SK-N-SH (cell line): Measurements from ENCODE around the gene CELF2. TPM values are rescaled to one million over a fixed set of nuclear protein-coding genes. Genes with fewer than 3 reads are reported as not detected.

Experiments
- CTCF ChIA-PET: fragments of 300-600, 350-600 bp; formaldehyde crosslinking; extraction: SDS; loops from one replicate; lab custom pipeline; 2021; lab: Yijun Ruan, JAX
- POLR2A ChIA-PET: fragments of 350-600 bp; sonication (Branson Sonifier 250); formaldehyde crosslinking; extraction: SDS; loops from one replicate; lab custom pipeline; 2020; ENCODE audit warnings: antibody characterized with exemption, inconsistent platforms; lab: Yijun Ruan, JAX
- DNase-seq: peaks from one replicate; pipeline ENCODE4 v3.0.0; 2012
- H2AFZ ChIP-seq: fragments of 200-600 bp; sonication (generic); 2 replicates; pipeline ENCODE4 v1.8.1; 2016; ENCODE audit warnings: antibody characterized with exemption, mild to moderate bottlenecking, low read depth
- H3F3A ChIP-seq: fragments of 200-600 bp; sonication (generic); replicated peaks from 2 replicates; pipeline ENCODE3; 2016; ENCODE audit warnings: antibody characterized with exemption, mild to moderate bottlenecking; ENCODE audit not compliant: insufficient read depth
- H3K27ac ChIP-seq, 2 experiments: fragments of 200-500 bp in 1 of 2; fragments of 200-600 bp in 1 of 2; sonication (Bioruptor generic) in 1 of 2; sonication (generic), shearing (Covaris generic) in 1 of 2; 2 replicates each; pipeline versions ENCODE4 v1.5.1 to v1.6.1; 2014 to 2016; ENCODE audit warnings: low read depth in 2 of 2, inconsistent platforms in 1 of 2, low read length in 1 of 2, mild to moderate bottlenecking in 1 of 2, mixed read lengths in 1 of 2
- H3K27me3 ChIP-seq: fragments of 200-600 bp; sonication (generic), shearing (Covaris generic); 2 replicates; pipeline ENCODE4 v1.6.1; 2016; ENCODE audit warnings: mixed run types; ENCODE audit not compliant: insufficient read depth
- H3K36me3 ChIP-seq, 2 experiments: fragments of 200-500 bp in 1 of 2; fragments of 200-600 bp in 1 of 2; sonication (Bioruptor generic) in 1 of 2; sonication (generic) in 1 of 2; replicated peaks in 1 of 2; 2 replicates each; pipeline versions ENCODE3 to v1.5.1; 2014 to 2016; ENCODE audit warnings: low read length in 1 of 2, mild to moderate bottlenecking in 1 of 2; ENCODE audit not compliant: insufficient read depth in 2 of 2, control insufficient read depth in 1 of 2
- H3K4me1 ChIP-seq, 2 experiments: fragments of 200-500 bp in 1 of 2; fragments of 200-600 bp in 1 of 2; sonication (Bioruptor generic) in 1 of 2; sonication (generic), shearing (Covaris generic) in 1 of 2; 2 replicates each; pipeline versions ENCODE4 v1.5.1 to v1.6.1; 2014 to 2016; ENCODE audit warnings: low read depth in 1 of 2, low read length in 1 of 2, mixed run types in 1 of 2; ENCODE audit not compliant: insufficient read depth in 2 of 2, control insufficient read depth in 1 of 2
- H3K4me2 ChIP-seq: fragments of 200-600 bp; sonication (generic), shearing (Covaris generic); 2 replicates; pipeline ENCODE4 v1.6.1; 2017; ENCODE audit warnings: mixed run types
- H3K4me3 ChIP-seq, 2 experiments: fragments of 200-500 bp in 1 of 2; fragments of 200-600 bp in 1 of 2; sonication (Bioruptor generic) in 1 of 2; sonication (generic), shearing (Covaris generic) in 1 of 2; 2 replicates each; pipeline versions ENCODE4 v1.5.1 to v1.8.1; 2014 to 2016; ENCODE audit warnings: low read depth in 2 of 2, inconsistent platforms in 1 of 2, low read length in 1 of 2, mild to moderate bottlenecking in 1 of 2, mixed read lengths in 1 of 2, moderate library complexity in 1 of 2
- H3K79me2 ChIP-seq: fragments of 200-600 bp; sonication (generic); 2 replicates; pipeline ENCODE4 v1.8.1; 2017; ENCODE audit warnings: mild to moderate bottlenecking; ENCODE audit not compliant: insufficient read depth
- H3K9ac ChIP-seq: fragments of 200-600 bp; sonication (generic); 2 replicates; pipeline ENCODE4 v1.6.1; 2017; ENCODE audit warnings: mixed run types
- H3K9me2 ChIP-seq: fragments of 200-600 bp; sonication (generic); 2 replicates; pipeline ENCODE4 v1.6.1; 2017; ENCODE audit warnings: mixed run types
- H3K9me3 ChIP-seq: fragments of 200-600 bp; sonication (generic); 2 replicates; pipeline ENCODE4 v1.6.1; 2017; ENCODE audit warnings: mixed run types, mild to moderate bottlenecking, moderate library complexity
- H4K20me1 ChIP-seq: fragments of 200-600 bp; sonication (generic); 2 replicates; pipeline ENCODE4 v1.6.1; 2017; ENCODE audit warnings: mild to moderate bottlenecking, mixed run types; ENCODE audit not compliant: insufficient read depth
- CTCF ChIP-seq: fragments of 200-600 bp; sonication (generic); IDR thresholded peaks from 2 replicates; pipeline ENCODE4 v1.6.1; 2017; ENCODE audit warnings: antibody characterized with exemption, mild to moderate bottlenecking, moderate library complexity
- ELF1 ChIP-seq: IDR thresholded peaks from 2 replicates; pipeline ENCODE4 v1.4.0; 2012
- FOSL2 ChIP-seq: IDR thresholded peaks from 2 replicates; pipeline ENCODE4 v1.4.0; 2012; ENCODE audit warnings: low read depth, mild to moderate bottlenecking, moderate library complexity, borderline replicate concordance
- GABPA ChIP-seq: IDR thresholded peaks from 2 replicates; pipeline ENCODE4 v1.4.0; 2012; ENCODE audit warnings: low read depth, mild to moderate bottlenecking
- GATA2 ChIP-seq: sonication (generic); formaldehyde crosslinking; IDR thresholded peaks from 2 replicates; pipeline ENCODE4 v1.5.0; 2020; ENCODE audit warnings: mild to moderate bottlenecking, missing genetic modification reagents
- JUND ChIP-seq: IDR thresholded peaks from 2 replicates; pipeline ENCODE4 v1.4.0; 2012
- MAX ChIP-seq: IDR thresholded peaks from 2 replicates; pipeline ENCODE4 v1.4.0; 2012; ENCODE audit warnings: low read depth
- MEF2A ChIP-seq: IDR thresholded peaks from 2 replicates; pipeline ENCODE4 v1.4.0; 2012; ENCODE audit warnings: low read depth, borderline replicate concordance
- PBX3 ChIP-seq: IDR thresholded peaks from 2 replicates; pipeline ENCODE4; 2012
- POLR2AphosphoS5 ChIP-seq: IDR thresholded peaks from 2 replicates; pipeline ENCODE4 v1.6.1; 2012; ENCODE audit warnings: low read depth, low read length
- RFX5 ChIP-seq: IDR thresholded peaks from 2 replicates; pipeline ENCODE4 v1.6.1; 2012; ENCODE audit warnings: mild to moderate bottlenecking, improper control_type of control experiment, low read length
- RXRA ChIP-seq: IDR thresholded peaks from 2 replicates; pipeline ENCODE4 v1.4.0; 2012; ENCODE audit warnings: low read depth, mild to moderate bottlenecking, borderline replicate concordance
- SMC3 ChIP-seq: IDR thresholded peaks from 2 replicates; pipeline ENCODE4 v1.6.1; 2012; ENCODE audit warnings: low read depth, low read length, improper control_type of control experiment
- TCF12 ChIP-seq: IDR thresholded peaks from 2 replicates; pipeline ENCODE4 v1.4.0; 2012
- TEAD4 ChIP-seq: IDR thresholded peaks from 2 replicates; pipeline ENCODE4 v1.4.0; 2012; ENCODE audit warnings: mild to moderate bottlenecking, borderline replicate concordance; ENCODE audit not compliant: insufficient read depth
- USF1 ChIP-seq: IDR thresholded peaks from 2 replicates; pipeline ENCODE4 v1.4.0; 2012; ENCODE audit warnings: low read depth, borderline replicate concordance
- YY1 ChIP-seq: IDR thresholded peaks from 2 replicates; pipeline ENCODE4 v1.4.0; 2012; ENCODE audit warnings: low read depth, mild to moderate bottlenecking
- ZBTB33 ChIP-seq: IDR thresholded peaks from 2 replicates; pipeline ENCODE4 v1.4.0; 2012; ENCODE audit warnings: low read depth, borderline replicate concordance
- WGBS: methylation state at CpG from one replicate; pipeline ENCODE4 v1.1.6; 2017; ENCODE audit warnings: low lambda C conversion rate; 5-methylcytosine and 5-hydroxymethylcytosine counted together
- polyA plus RNA-seq, 3 experiments: library from polyadenylated mRNA; depleted of rRNA; stranded (reverse); fragments of >200 nt; gene quantifications; 2 replicates each; pipeline ENCODE4 v1.2.3, GENCODE V29; 2012

The CELF2 gene
- polyA plus RNA-seq, 1 of the 3 experiments (the other 2 are of a cell fraction): 0.03 TPM

- H4K20me1 ChIP-seq: no peaks in the 10 kb centered on the region
- 19% methylated on average over 4 of the region's 4 CpGs for WGBS
- no peak overlapping the region for H3K4me3 ChIP-seq
- POLR2A ChIA-PET: no interaction called here
- CTCF ChIA-PET: interaction anchor here (1.3 to 1.5 kb wide), 2 partner anchors 9 to 26 kb away, joined by 4 read pairs; no protein-coding TSS in a partner anchor
- no peak overlapping the region for H2AFZ ChIP-seq
- no peaks in the 10 kb centered on the region for H3K9me2 ChIP-seq
- no peak overlapping the region for H3K9ac ChIP-seq
- no peaks in the 10 kb centered on the region for H3K27me3 ChIP-seq
- no peaks in the 10 kb centered on the region for H3K79me2 ChIP-seq
- H3K4me1 ChIP-seq: no peaks in the 10 kb centered on the region
- no peak for TF ChIP-seq POLR2AphosphoS5
- no peak for TF ChIP-seq FOSL2
- TF ChIP-seq ELF1: no peak
- no peak for TF ChIP-seq SMC3
- TF ChIP-seq RXRA: no peak
- no peak for TF ChIP-seq MAX
- TF ChIP-seq TEAD4: no peak
- TF ChIP-seq RFX5: no peak
- no peak for TF ChIP-seq GATA2 (CRISPR knock-in tag)
- TF ChIP-seq GABPA: no peak
- TF ChIP-seq YY1: no peak
- TF ChIP-seq TCF12: no peak
- no peaks in the 10 kb centered on the region for H3K9me3 ChIP-seq
- H3F3A ChIP-seq: no peaks in the 10 kb centered on the region
- no peak overlapping the region for H3K4me2 ChIP-seq
- no peaks in the 10 kb centered on the region for H3K36me3 ChIP-seq
- no peak overlapping the region for H3K27ac ChIP-seq
- no peak for DNase-seq
Observed at GRCh38 chr10:11037991-11038390, 20.3 kb downstream of the CELF2 start.

GRCh38 chr10:11042357-11042756 lies 24.7 kb downstream of the CELF2 start:
- CTCF ChIA-PET: no interaction called here
- H3K9ac ChIP-seq: no peak overlapping the region
- H3K4me1 ChIP-seq: no peaks in the 10 kb centered on the region
- no peak for DNase-seq
- WGBS: 22% methylated on average over 4 of the region's 4 CpGs
- H3K4me2 ChIP-seq: no peak overlapping the region
- H3K27me3 ChIP-seq: no peaks in the 10 kb centered on the region
- no peaks in the 10 kb centered on the region for H3K9me3 ChIP-seq
- H2AFZ ChIP-seq: no peak overlapping the region
- H4K20me1 ChIP-seq: no peaks in the 10 kb centered on the region
- POLR2A ChIA-PET: no interaction called here
- TF ChIP-seq RFX5 (no peak), RXRA (no peak), PBX3 (no peak), MEF2A (no peak)
- H3K36me3 ChIP-seq: no peaks in the 10 kb centered on the region
- no peak overlapping the region for H3K27ac ChIP-seq
- H3F3A ChIP-seq: no peaks in the 10 kb centered on the region
- no peaks in the 10 kb centered on the region for H3K9me2 ChIP-seq
- no peaks in the 10 kb centered on the region for H3K79me2 ChIP-seq
- no peak overlapping the region for H3K4me3 ChIP-seq

GRCh38 chr10:11043039-11043438 lies 25.4 kb downstream of the CELF2 start:
- no peak overlapping the region for H2AFZ ChIP-seq
- WGBS: 41% methylated on average over 4 of the region's 4 CpGs
- H4K20me1 ChIP-seq: no peaks in the 10 kb centered on the region
- no peaks in the 10 kb centered on the region for H3K4me1 ChIP-seq
- H3K27ac ChIP-seq: no peak overlapping the region
- H3K9me3 ChIP-seq: no peaks in the 10 kb centered on the region
- no peak overlapping the region for H3K4me2 ChIP-seq
- no peak overlapping the region for H3K4me3 ChIP-seq
- ChIA-PET CTCF (no interaction called here), POLR2A (no interaction called here)
- H3K27me3 ChIP-seq: no peaks in the 10 kb centered on the region
- H3F3A ChIP-seq: no peaks in the 10 kb centered on the region
- no peak for DNase-seq
- no peaks in the 10 kb centered on the region for H3K79me2 ChIP-seq
- H3K9me2 ChIP-seq: no peaks in the 10 kb centered on the region
- no peak overlapping the region for H3K9ac ChIP-seq
- no peaks in the 10 kb centered on the region for H3K36me3 ChIP-seq
- TF ChIP-seq FOSL2 (no peak), MEF2A (no peak), CTCF (no peak), ZBTB33 (no peak), JUND (no peak), RFX5 (no peak), USF1 (no peak), GABPA (no peak)
